HG02938 (cell line): ENCODE data around the gene CBFA2T3.

ENCODE experiments used
- ATAC-seq: cut with Tn5 transposase; IDR thresholded peaks from one replicate; pipeline ENCODE4 v1.9.1; 2021; ENCODE audit warnings: mild to moderate bottlenecking, moderate library complexity; ENCODE audit not compliant: unreplicated experiment

Gene CBFA2T3

GRCh38 chr16:88940862-88941817 is 35.9 kb downstream of the CBFA2T3 start:
- ATAC-seq, result no peak

- no peak for ATAC-seq
Observed at GRCh38 chr16:88939972-88940861, 36.8 kb downstream of the CBFA2T3 start.

GRCh38 chr16:88939245-88939971 is 37.6 kb downstream of the CBFA2T3 start:
- ATAC-seq, result no peak

GRCh38 chr16:88938777-88939244 is 38.2 kb downstream of the CBFA2T3 start:
- ATAC-seq, result no peak

DNA sequence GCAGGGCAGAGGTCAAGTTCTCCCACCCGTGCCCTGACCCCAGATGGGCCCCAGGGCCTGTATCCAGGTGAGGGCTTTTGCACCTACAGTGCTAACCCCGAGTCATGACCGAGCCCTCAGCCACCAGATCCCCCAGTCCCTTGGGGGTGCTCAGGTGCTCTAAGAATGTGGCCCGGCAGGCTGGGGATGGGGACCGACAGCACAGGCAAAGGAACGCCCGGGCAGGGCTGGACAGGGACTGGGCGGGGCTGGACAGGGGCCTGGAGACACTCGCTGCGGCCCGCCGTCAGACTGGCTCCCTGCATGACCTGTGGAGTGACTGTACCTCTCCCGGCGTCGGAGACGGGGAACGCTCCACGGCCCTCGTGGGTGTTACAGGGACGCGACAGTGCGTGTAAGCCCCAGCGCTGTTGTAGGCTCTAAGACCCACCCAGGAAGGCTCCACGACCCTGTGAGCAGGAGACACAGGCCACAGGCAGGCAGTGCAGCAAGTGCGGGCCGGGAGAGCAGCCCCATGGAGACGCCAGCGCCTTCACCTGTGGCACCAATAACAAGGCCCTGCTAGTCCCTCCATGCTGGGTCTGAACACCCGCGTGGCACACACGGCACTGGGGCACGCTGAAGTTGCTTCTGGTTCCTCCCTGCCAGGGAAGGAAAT is 38.8 kb downstream of the CBFA2T3 start:
- no peak for ATAC-seq

GRCh38 chr16:88937206-88937621 is 39.8 kb downstream of the CBFA2T3 start:
- ATAC-seq, result no peak

DNA sequence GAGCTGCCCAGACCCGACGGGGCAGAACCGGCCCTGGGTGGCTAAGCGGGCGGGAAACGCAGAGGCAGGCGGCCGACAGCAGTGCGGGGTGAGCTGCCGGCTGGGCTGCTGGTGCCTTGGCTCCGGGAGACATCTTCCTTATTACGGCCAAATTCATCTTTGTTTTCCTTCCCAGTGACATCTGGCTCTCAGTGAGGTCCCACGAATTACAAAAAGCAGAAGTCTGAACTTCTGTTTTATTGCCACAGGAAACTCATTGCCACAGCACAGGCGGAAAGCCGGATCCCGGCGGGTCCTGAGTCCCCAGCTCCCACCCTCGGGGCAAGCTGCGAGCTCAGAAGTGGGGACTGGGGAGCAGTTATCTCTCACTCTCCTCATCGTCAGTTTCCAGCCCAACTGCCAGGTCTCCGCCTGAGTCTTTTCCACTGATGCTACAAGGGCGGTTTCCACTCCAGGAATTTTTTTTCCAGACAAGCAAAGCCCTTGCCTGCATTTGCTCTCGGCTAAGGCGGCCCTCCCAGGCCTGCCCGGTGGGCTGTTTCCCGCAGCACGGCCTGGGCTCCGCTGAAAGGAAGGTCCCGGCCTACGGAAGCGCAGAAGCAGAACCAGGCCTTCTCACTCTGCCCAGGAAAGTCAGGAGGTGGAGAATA is 40.3 kb downstream of the CBFA2T3 start:
- no peak for ATAC-seq

GRCh38 chr16:88936008-88936555 is 40.9 kb downstream of the CBFA2T3 start:
- ATAC-seq, result no peak

GRCh38 chr16:88934066-88934667 is 42.8 kb downstream of the CBFA2T3 start:
- ATAC-seq, result no peak

DNA sequence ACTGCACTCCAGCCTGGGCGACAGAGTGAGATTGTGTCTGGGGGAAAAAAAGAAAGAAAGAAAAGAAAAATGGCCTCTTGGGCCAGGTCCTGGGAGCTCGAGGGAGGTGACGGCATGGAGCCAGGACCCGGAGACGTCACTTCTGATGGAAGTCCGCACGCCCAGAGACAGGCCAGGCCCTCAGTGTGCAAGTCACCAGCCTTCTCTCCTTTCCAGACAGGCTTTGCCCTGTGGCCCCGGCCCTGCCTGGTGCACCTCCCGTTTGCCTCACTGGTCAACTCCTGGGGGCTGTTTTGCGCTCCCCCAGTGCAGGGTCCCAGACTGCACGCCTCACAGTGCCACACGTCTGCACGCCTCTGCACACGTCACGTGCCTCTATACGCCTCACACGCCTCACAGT is 44.1 kb downstream of the CBFA2T3 start:
- ATAC-seq, result no peak

DNA sequence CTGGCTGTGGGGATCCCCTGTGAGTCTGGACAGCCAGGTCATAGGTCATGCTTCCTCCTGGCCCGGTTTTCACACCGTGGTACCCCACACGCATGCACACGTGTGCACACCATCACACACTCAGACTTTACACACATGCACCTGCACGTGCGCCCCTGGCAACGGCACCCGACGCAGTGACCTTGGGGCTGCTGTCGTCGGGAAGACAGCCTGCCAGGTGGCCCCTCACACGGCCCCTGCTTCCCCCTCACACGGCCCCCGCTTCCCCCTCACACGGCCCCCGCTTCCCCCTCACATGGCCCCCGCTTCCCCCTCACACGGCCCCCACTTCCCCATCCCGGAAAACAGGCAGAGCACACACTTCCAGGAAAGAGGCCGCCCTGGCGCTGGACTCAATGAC is 45.1 kb downstream of the CBFA2T3 start:
- ATAC-seq, result no peak

DNA sequence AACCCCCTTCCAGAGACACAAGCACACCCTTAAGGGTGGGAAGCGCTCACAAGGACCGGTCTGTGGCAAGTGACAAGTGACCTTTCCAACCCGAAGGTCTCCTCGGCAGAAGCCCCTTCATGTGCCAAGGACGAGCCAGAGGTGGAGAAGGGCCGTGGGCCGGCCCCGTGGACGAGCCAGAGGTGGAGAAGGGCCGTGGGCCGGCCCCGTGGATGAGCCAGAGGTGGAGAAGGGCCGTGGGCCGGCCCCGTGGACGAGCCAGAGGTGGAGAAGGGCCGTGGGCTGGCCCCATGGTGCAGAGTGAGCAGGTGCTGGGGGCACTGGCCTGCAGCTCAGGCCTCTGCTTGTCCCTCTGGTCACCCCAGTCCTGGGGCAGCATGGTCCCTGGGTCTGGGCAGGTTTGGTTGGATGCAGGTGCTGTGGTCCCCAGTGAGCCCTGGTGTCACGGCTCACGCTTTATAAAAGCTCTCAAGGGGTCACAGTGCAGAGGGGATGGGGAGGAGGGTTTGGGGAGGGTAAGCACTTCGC is 45.6 kb downstream of the CBFA2T3 start:
- ATAC-seq, result no peak

GRCh38 chr16:88930716-88931115 is 46.3 kb downstream of the CBFA2T3 start:
- ATAC-seq, result no peak

DNA sequence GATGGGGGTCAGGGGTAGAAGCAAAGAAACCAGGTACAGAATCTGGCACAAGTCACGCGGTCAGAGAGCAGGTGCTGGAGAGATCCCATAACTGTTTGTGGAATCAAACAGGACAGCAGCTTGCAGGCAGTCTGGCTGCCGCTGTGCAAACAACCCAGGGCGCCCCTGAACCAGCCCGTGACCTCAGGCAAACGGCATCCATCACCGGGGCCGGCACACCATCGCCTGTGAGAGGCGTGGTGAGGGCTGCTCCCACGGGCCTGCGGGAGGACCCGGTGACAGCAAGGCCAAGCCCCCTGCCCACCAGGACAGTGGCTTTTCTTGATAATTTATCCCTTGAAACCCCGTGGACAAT is 47.9 kb downstream of the CBFA2T3 start:
- ATAC-seq, result no peak

- no peak for ATAC-seq
Observed at GRCh38 chr16:88928405-88929090, 48.5 kb downstream of the CBFA2T3 start.

DNA sequence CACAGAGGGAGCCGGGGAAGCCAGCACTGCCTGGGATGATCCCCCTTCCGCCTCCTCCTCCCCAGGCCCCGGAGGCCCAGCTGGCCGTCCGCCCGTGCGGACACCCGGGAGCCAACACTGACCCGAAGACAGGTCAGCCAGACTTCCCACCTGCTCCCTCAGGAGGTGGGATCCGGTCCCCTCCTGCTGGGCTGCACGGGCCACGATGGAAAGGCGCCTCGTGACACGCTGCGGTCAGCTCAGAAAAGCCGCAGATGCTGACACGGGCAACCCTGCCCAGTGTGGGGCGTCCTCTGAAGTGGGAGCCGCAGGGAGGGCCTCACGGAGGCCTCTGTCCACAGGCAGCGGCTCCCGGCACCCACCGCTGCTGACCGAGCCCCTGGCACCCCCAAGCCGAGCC is 49.3 kb downstream of the CBFA2T3 start:
- ATAC-seq, result no peak

GRCh38 chr16:88927010-88927409 is 50.0 kb downstream of the CBFA2T3 start:
- no peak for ATAC-seq

DNA sequence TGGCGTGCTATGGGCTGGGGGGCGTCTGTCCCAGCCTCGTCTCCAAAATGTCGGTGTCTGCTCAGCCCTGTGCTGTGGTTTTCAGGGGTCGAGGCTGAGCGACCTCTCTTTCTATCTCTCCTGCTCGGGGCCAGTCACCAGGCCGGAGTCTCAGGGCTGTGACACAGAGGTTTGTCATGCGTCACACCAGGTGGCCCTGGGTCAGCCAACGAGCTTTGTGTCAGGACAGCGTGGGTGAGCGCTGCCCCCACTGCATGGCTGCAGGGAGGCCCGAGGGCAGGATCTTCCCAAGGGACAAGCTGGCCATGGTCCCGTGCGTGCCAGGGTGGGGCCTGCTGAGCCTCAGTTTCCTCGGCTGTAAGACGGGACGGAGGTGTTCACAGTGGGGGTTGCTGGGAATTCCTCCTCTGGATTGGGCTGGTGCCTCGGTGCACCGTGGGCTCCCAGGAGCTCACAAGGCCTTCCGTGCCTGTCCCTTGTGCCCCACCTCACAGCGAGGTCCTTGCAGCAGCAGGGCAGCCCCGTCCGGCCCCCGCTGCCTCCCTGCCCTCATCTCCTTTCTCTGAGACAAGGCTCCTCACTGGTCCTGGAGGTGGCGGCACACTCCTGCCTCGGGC is 50.5 kb downstream of the CBFA2T3 start:
- ATAC-seq, result no peak
